Nasal cavity respiratory epithelium epithelial cell of viscerocranial mucosa (primary cell): ENCODE data around the gene RAB6C. TPM values are rescaled to one million over a fixed set of nuclear protein-coding genes. Genes with fewer than 3 reads are reported as not detected.

Experiments used
- total RNA-seq: library from RNA; depleted of rRNA; stranded (reverse); fragments of >200 nt; gene quantifications from 2 replicates; pipeline ENCODE4 v1.2.3, GENCODE V29; 2014

The RAB6C gene
- under 0.01 TPM in 2 replicates for total RNA-seq

GRCh38 chr2:129979629-129980155 is at the start of gene RAB6C:
RAB6C (plus strand) TSS chr2:129979666; CDS start chr2:129980116, 450 bp downstream.

Other genes with a start within 250 kb of the RAB6C start
- not detected in 2 replicates for gene POTEF, start 149.6 kb downstream of the RAB6C start, total RNA-seq
- gene CCDC74B, start 165.4 kb downstream of the RAB6C start, total RNA-seq, result 0.34 and 1.00 TPM in 2 replicates
- 12.0 and 22.9 TPM in 2 replicates for gene SMPD4, start 201.9 kb downstream of the RAB6C start, total RNA-seq
- gene MZT2B, start 202.6 kb downstream of the RAB6C start, total RNA-seq, result 55.5 and 148 TPM in 2 replicates
- gene TUBA3E, start 218.8 kb downstream of the RAB6C start, total RNA-seq, result not detected in 2 replicates